ENCODE measurements around the gene LRP1-AS. TPM values are rescaled to one million over a fixed set of nuclear protein-coding genes. Genes with fewer than 3 reads are reported as not detected.

Gene LRP1-AS
- polyA plus RNA-seq, 2 of the 4 experiments (the other 2 are of a cell fraction), result not detected

GRCh38 chr12:57160040-57160439 is 12.6 kb upstream of the LRP1-AS start:
- Histone ChIP-seq H3K4me1 (peaks cover 3% of the 10 kb centered on the region), H3K27ac (no peak overlapping the region), H3K4me3 (no peak overlapping the region), H3K9me3 (no peaks in the 10 kb centered on the region), H3K4me2 (no peak overlapping the region)
- no peak for TF ChIP-seq POLR2AphosphoS2 (conservative IDR thresholded peaks at IDR 0.05; ENCODE audit: low read length)
- no peak for TF ChIP-seq ZC3H11A (IDR thresholded peaks at IDR 0.05)
- no peak for TF ChIP-seq ZFP36 (IDR thresholded peaks at IDR 0.05; ENCODE audit: borderline replicate concordance, partially characterized antibody)
- no peak for TF ChIP-seq EP300 (IDR thresholded peaks at IDR 0.05)
- TF ChIP-seq NR3C1 (IDR thresholded peaks at IDR 0.05), result no peak
- TF ChIP-seq RCOR1 (IDR thresholded peaks at IDR 0.05; ENCODE audit: low read depth, low read length), result no peak
- TF ChIP-seq REST (IDR thresholded peaks at IDR 0.05), result no peak
- no peak for TF ChIP-seq NPAS2 (CRISPR knock-in tag; IDR thresholded peaks at IDR 0.05; ENCODE audit: borderline replicate concordance)
- TF ChIP-seq FOSL2 (IDR thresholded peaks at IDR 0.05), result no peak
- TF ChIP-seq FOSL2 (CRISPR knock-in tag; IDR thresholded peaks at IDR 0.05), result no peak
- TF ChIP-seq FOXS1 (CRISPR knock-in tag; IDR thresholded peaks at IDR 0.05), result no peak
- no peak for TF ChIP-seq E2F6 (IDR thresholded peaks at IDR 0.05; ENCODE audit: borderline replicate concordance, low read depth)
- TF ChIP-seq ZSCAN20 (CRISPR knock-in tag; IDR thresholded peaks at IDR 0.05), result no peak
- no peak for TF ChIP-seq HOXA7 (CRISPR knock-in tag; IDR thresholded peaks at IDR 0.05)
- DNase-seq (ENCODE audit: low read depth in 1 of 2, low spot score in 1 of 2) (no peak), FAIRE-seq (no peak), ATAC-seq (no peak)
- 78% methylated on average over 4 of the region's 4 CpGs for WGBS (ENCODE audit: missing lambda C conversion rate)
- ChIA-PET CTCF (interaction anchor here (0.8 to 16.2 kb wide), 6 partner anchors 10 to 54 kb away, joined by 3 to 180 read pairs (median 16); no protein-coding TSS in a partner anchor), POLR2A (interaction anchor here (0.7 kb wide), 1 partner anchor 9 kb away, joined by 3 read pairs; no protein-coding TSS in a partner anchor)

- DNase-seq (ENCODE audit: low read depth in 1 of 2, low spot score in 1 of 2) (no peak), FAIRE-seq (no peak), ATAC-seq (no peak)
- POLR2A ChIA-PET, result interaction anchor here (0.7 kb wide), 1 partner anchor 9 kb away, joined by 3 read pairs; no protein-coding TSS in a partner anchor
- CTCF ChIA-PET, result interaction anchor here (2.5 to 16.2 kb wide), 4 partner anchors 13 to 47 kb away, joined by 8 to 180 read pairs (median 34); no protein-coding TSS in a partner anchor
- TF ChIP-seq CHD4 (IDR thresholded peaks at IDR 0.05; ENCODE audit: borderline replicate concordance), result no peak
- TF ChIP-seq MAFK (IDR thresholded peaks at IDR 0.05; ENCODE audit: partially characterized antibody), result peak; percentile 15
- TF ChIP-seq JUN (IDR thresholded peaks at IDR 0.05), result no peak
- no peak for TF ChIP-seq MAX (IDR thresholded peaks at IDR 0.05)
- no peak for TF ChIP-seq HDAC2 (IDR thresholded peaks at IDR 0.05)
- no peak for TF ChIP-seq CBX8 (IDR thresholded peaks at IDR 0.05)
- no peak for TF ChIP-seq NR3C1 (IDR thresholded peaks at IDR 0.05)
- H3K27ac ChIP-seq, result no peak overlapping the region
- H3K4me2 ChIP-seq, result no peak overlapping the region
- no peak overlapping the region for H3K4me3 ChIP-seq
- 77% methylated on average over 4 of the region's 4 CpGs for WGBS (ENCODE audit: missing lambda C conversion rate)
- H3K9me3 ChIP-seq, result no peaks in the 10 kb centered on the region
- no peaks in the 10 kb centered on the region for H3K4me1 ChIP-seq
Measured at GRCh38 chr12:57159311-57159710, 11.9 kb upstream of the LRP1-AS start.

GRCh38 chr12:57158665-57159064 is 11.2 kb upstream of the LRP1-AS start:
- DNase-seq (ENCODE audit: low read depth in 1 of 2, low spot score in 1 of 2) (no peak), ATAC-seq (no peak; a peak in 1 of 6 replicates), FAIRE-seq (no peak)
- ChIA-PET CTCF (interaction anchor here (2.5 to 16.2 kb wide), 4 partner anchors 13 to 47 kb away, joined by 8 to 180 read pairs (median 34); no protein-coding TSS in a partner anchor), POLR2A (no interaction called here)
- Histone ChIP-seq H3K4me3 (no peak overlapping the region), H3K9me3 (no peaks in the 10 kb centered on the region), H3K4me1 (no peaks in the 10 kb centered on the region), H3K27ac (no peak overlapping the region), H3K4me2 (no peak overlapping the region)
- 86% methylated on average over 4 of the region's 4 CpGs for WGBS (ENCODE audit: missing lambda C conversion rate)
- TF ChIP-seq PHF8 (IDR thresholded peaks at IDR 0.05; ENCODE audit: borderline replicate concordance, low read depth) (no peak), FOSB (CRISPR knock-in tag; IDR thresholded peaks at IDR 0.05) (no peak), ZSCAN20 (CRISPR knock-in tag; IDR thresholded peaks at IDR 0.05) (no peak), HEYL (CRISPR knock-in tag; IDR thresholded peaks at IDR 0.05) (no peak), USF2 (IDR thresholded peaks at IDR 0.05) (no peak), HES2 (IDR thresholded peaks at IDR 0.05) (no peak), HDAC2 (IDR thresholded peaks at IDR 0.05) (no peak), RAD21 (conservative IDR thresholded peaks at IDR 0.05 in 1 of 2, IDR thresholded peaks at IDR 0.05 in 1 of 2) (no peak), HOXA7 (CRISPR knock-in tag; IDR thresholded peaks at IDR 0.05) (no peak), CHD4 (IDR thresholded peaks at IDR 0.05; ENCODE audit: borderline replicate concordance) (no peak), SREBF2 (IDR thresholded peaks at IDR 0.05) (no peak), TP53 (CRISPR knock-in tag; IDR thresholded peaks at IDR 0.05) (no peak), EHMT2 (IDR thresholded peaks at IDR 0.05; ENCODE audit: low read depth) (no peak), EP300 (IDR thresholded peaks at IDR 0.05) (no peak)
